Measurements from ENCODE around the gene TMPRSS12.

The TMPRSS12 gene

DNA sequence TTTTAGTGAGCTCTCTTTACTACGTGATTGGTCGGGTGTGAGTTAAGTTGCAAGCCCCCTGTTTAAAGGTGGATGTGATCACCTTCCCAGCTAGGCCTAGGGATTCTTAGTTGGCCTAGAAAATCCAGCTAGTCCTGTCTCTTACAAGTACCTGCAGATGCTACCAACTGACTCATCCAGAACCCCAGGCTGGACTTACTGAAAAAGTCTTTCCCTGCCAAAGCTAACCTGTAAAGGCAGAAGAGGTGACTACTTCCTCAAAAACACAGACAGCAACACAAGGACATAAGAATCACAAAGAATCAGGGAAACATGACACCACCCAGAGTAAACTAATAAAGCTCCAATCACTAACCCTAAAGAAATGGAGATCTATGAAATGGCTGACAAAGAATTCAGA is 70.5 kb downstream of the TMPRSS12 start:
- FAIRE-seq (no peak), DNase-seq (ENCODE audit: insufficient read length, low spot score) (no peak)

DNA sequence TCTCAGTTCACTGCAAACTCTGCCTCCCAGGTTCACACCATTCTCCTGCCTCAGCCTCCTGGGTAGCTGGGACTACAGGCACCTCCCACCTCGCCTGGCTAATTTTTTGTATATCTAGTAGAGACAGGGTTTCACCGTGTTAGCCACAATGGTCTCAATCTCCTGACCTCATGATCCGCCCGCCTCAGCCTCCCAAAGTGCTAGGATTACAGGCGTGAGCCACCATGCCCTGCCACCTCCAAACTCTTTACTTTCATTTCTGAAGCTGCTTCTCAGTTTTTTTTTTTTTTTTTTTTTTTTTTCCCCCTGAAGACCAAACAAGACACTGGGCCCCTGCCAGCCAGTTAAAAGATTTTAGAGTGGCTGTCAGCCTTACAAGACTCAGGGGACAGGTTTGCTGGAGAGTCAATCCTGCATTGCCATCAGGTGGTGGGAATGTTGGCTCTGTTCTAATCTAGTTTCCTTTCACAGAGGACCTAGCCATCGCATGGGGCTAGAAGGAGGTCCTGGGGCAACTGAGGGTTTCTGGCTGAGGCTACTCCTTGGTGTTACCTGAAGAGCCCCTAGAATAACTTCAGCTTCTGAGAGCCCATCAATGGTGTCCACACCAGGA is 72.3 kb downstream of the TMPRSS12 start:
- DNase-seq (ENCODE audit: insufficient read length, low spot score) (no peak), FAIRE-seq (no peak)
- TF ChIP-seq PAX5 (IDR thresholded peaks at IDR 0.05; ENCODE audit: insufficient read depth, low read length, severe bottlenecking) = no peak
- TF ChIP-seq POLR2A (IDR thresholded peaks at IDR 0.05; ENCODE audit: low read depth, low read length) = no peak
- TF ChIP-seq POU2F2 (IDR thresholded peaks at IDR 0.05; ENCODE audit: low read depth, low read length) = no peak
- no peak for TF ChIP-seq SPI1 (IDR thresholded peaks at IDR 0.05; ENCODE audit: low read depth, low read length)
- TF ChIP-seq TAF1 (IDR thresholded peaks at IDR 0.05; ENCODE audit: low read depth, low read length) = no peak
- TF ChIP-seq POLR2AphosphoS5 (IDR thresholded peaks at IDR 0.05; ENCODE audit: low read depth, low read length) = no peak

More for the DNA sequence above, 70.5 kb downstream of the TMPRSS12 start:
- TF ChIP-seq SPI1 (IDR thresholded peaks at IDR 0.05; ENCODE audit: low read depth, low read length) = no peak
- TF ChIP-seq TAF1 (IDR thresholded peaks at IDR 0.05; ENCODE audit: low read depth, low read length) = no peak
- no peak for TF ChIP-seq POLR2AphosphoS5 (IDR thresholded peaks at IDR 0.05; ENCODE audit: low read depth, low read length)
- TF ChIP-seq POLR2A (IDR thresholded peaks at IDR 0.05; ENCODE audit: low read depth, low read length) = no peak
- TF ChIP-seq PAX5 (IDR thresholded peaks at IDR 0.05; ENCODE audit: insufficient read depth, low read length, severe bottlenecking) = no peak
- TF ChIP-seq POU2F2 (IDR thresholded peaks at IDR 0.05; ENCODE audit: low read depth, low read length) = no peak

DNA sequence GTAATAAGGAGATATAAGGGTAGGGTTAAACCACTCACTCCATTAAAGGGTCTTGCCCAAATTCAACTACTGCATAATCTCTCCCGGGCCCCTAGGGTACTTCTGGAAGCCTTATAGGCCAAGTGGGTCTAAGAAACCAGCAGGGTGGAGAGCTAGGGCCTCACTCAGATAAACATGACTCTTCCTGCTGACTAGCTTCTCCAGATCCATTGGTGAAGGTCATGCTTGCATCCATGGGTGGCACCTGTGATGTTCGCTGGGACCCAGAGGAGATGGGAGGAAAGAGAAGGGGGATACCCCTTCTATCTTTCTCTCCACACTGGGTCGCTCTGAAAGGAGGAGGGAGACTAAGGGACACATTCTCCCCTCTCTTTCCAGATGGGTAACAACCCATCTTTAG is 73.6 kb downstream of the TMPRSS12 start:
- no peak for FAIRE-seq
- TF ChIP-seq PAX5 (IDR thresholded peaks at IDR 0.05; ENCODE audit: insufficient read depth, low read length, severe bottlenecking) (no peak), POLR2AphosphoS5 (IDR thresholded peaks at IDR 0.05; ENCODE audit: low read depth, low read length) (no peak), POU2F2 (IDR thresholded peaks at IDR 0.05; ENCODE audit: low read depth, low read length) (no peak)
- DNase-seq (ENCODE audit: insufficient read length, low spot score) = no peak

DNA sequence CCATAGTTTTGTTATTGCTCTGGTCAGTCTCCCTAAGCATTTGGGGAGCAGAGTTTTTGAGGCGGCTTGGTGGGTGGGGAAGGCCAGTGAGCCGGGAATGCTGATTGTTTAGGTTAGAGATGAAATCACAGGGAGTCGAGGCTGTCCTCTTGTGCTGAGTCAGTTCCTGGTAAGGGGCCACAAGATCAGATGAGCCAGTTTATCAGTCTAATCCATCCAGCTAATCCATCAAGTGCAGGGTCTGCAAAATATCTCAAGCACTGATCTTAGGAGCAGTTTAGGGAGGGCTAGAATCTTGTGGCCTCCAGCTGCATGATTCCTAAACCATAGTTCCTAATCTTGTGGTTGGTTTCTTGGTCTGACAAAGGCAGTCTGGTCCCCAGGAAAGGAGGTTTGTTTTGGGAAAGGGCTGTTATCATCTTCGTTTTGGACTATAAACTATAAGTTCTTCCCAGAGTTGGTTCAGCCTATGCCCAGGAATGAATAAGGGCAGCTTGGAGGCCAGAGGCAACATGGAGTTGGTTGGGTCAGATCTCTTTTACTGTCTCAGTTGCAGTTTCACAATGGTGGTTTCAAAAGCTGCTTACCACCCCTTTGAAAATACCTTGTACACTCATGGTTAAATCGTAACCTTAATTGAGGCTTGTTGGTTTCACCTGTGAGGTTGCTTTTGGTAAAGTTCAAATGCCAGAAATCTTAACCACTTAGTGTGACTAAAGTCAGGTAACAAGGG is 76.0 kb downstream of the TMPRSS12 start:
- TF ChIP-seq TAF1 (IDR thresholded peaks at IDR 0.05; ENCODE audit: low read depth, low read length) (no peak), POU2F2 (IDR thresholded peaks at IDR 0.05; ENCODE audit: low read depth, low read length) (no peak), POLR2AphosphoS5 (IDR thresholded peaks at IDR 0.05; ENCODE audit: low read depth, low read length) (no peak), POLR2A (IDR thresholded peaks at IDR 0.05; ENCODE audit: low read depth, low read length) (no peak), SPI1 (IDR thresholded peaks at IDR 0.05; ENCODE audit: low read depth, low read length) (no peak), PAX5 (IDR thresholded peaks at IDR 0.05; ENCODE audit: insufficient read depth, low read length, severe bottlenecking) (no peak)
- FAIRE-seq = peak; percentile 63
- DNase-seq (ENCODE audit: insufficient read length, low spot score) = no peak

DNA sequence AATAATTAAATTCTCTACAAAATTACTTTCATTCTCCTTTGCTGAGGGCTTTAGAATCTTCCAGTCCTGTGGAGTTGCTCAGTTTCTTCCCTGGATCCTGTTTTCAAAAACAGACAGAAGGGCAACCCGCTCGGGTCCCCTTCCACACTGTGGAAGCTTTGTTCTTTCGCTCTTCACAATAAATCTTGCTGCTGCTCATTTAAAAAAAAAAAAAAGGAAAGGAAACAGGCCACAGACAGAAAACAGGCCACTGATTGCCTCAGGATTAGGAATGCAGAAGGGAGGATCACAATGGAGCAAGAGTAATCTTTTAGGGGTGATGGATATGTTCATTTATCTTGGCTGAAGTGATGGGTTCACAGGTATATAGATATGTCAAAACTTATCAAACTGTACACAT is 80.1 kb downstream of the TMPRSS12 start:
- DNase-seq (ENCODE audit: insufficient read length, low spot score) = no peak
- TF ChIP-seq POU2F2 (IDR thresholded peaks at IDR 0.05; ENCODE audit: low read depth, low read length) (no peak), SPI1 (IDR thresholded peaks at IDR 0.05; ENCODE audit: low read depth, low read length) (no peak), POLR2A (IDR thresholded peaks at IDR 0.05; ENCODE audit: low read depth, low read length) (no peak), TAF1 (IDR thresholded peaks at IDR 0.05; ENCODE audit: low read depth, low read length) (no peak), POLR2AphosphoS5 (IDR thresholded peaks at IDR 0.05; ENCODE audit: low read depth, low read length) (no peak), PAX5 (IDR thresholded peaks at IDR 0.05; ENCODE audit: insufficient read depth, low read length, severe bottlenecking) (no peak)
- FAIRE-seq = no peak

DNA sequence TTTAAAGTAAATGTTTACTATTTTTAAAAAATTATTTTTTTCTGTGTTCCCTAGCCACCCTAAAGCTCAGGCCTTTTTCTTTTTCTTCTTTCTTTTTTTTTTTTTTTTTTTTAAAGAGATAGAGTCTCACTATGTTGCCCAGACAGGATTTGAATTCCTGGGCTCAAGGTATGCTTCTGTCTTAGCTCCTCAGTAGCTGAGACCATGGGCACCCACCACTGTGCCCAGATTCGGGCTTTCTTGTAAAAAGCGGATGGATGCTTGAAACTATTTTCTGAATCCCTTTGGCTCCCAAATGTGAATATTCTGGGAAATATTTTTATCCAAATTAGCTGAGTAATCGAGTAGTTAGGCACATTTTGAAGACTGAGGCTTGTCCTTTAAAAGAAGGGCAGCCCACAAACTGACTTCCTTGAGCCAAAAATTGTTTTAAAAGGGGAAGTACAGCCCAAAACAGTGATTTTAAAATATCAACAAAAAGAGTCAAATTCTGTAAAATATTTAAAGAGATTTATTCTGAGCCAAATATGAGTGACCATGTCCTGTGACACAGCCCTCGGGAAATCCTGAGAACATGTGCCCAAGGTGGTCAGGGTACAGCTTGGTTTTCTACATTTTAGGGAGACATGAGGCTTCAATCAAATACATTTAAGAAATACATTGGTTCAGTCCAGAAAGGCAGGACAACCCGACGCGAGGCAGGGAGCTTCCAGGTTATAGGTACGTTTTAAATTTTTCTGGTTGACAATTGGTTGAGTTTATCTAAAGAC is 80.8 kb downstream of the TMPRSS12 start:
- DNase-seq (ENCODE audit: insufficient read length, low spot score) (no peak), FAIRE-seq (no peak)
- TF ChIP-seq TAF1 (IDR thresholded peaks at IDR 0.05; ENCODE audit: low read depth, low read length) (no peak), POLR2AphosphoS5 (IDR thresholded peaks at IDR 0.05; ENCODE audit: low read depth, low read length) (no peak), POLR2A (IDR thresholded peaks at IDR 0.05; ENCODE audit: low read depth, low read length) (no peak), SPI1 (IDR thresholded peaks at IDR 0.05; ENCODE audit: low read depth, low read length) (no peak), PAX5 (IDR thresholded peaks at IDR 0.05; ENCODE audit: insufficient read depth, low read length, severe bottlenecking) (no peak), POU2F2 (IDR thresholded peaks at IDR 0.05; ENCODE audit: low read depth, low read length) (no peak)

DNA sequence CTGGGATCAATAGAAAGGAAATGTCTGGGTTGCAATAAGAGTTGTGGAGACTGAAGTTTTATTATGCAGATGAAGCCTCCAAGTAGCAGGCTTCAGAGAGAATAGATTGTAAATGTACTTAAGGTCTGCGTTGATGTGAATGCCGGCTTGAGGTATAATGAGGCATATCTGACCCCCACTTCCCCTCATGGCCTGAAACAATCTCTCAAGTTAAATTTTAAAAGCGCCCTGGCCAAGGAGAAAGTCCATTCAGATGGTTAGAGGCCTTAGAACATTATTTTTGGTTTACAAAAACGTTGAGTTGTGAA is 81.4 kb downstream of the TMPRSS12 start:
- TF ChIP-seq POU2F2 (IDR thresholded peaks at IDR 0.05; ENCODE audit: low read depth, low read length) (no peak), SPI1 (IDR thresholded peaks at IDR 0.05; ENCODE audit: low read depth, low read length) (no peak), POLR2A (IDR thresholded peaks at IDR 0.05; ENCODE audit: low read depth, low read length) (no peak), PAX5 (IDR thresholded peaks at IDR 0.05; ENCODE audit: insufficient read depth, low read length, severe bottlenecking) (no peak), TAF1 (IDR thresholded peaks at IDR 0.05; ENCODE audit: low read depth, low read length) (no peak), POLR2AphosphoS5 (IDR thresholded peaks at IDR 0.05; ENCODE audit: low read depth, low read length) (no peak)
- no peak for FAIRE-seq
- no peak for DNase-seq (ENCODE audit: insufficient read length, low spot score)

DNA sequence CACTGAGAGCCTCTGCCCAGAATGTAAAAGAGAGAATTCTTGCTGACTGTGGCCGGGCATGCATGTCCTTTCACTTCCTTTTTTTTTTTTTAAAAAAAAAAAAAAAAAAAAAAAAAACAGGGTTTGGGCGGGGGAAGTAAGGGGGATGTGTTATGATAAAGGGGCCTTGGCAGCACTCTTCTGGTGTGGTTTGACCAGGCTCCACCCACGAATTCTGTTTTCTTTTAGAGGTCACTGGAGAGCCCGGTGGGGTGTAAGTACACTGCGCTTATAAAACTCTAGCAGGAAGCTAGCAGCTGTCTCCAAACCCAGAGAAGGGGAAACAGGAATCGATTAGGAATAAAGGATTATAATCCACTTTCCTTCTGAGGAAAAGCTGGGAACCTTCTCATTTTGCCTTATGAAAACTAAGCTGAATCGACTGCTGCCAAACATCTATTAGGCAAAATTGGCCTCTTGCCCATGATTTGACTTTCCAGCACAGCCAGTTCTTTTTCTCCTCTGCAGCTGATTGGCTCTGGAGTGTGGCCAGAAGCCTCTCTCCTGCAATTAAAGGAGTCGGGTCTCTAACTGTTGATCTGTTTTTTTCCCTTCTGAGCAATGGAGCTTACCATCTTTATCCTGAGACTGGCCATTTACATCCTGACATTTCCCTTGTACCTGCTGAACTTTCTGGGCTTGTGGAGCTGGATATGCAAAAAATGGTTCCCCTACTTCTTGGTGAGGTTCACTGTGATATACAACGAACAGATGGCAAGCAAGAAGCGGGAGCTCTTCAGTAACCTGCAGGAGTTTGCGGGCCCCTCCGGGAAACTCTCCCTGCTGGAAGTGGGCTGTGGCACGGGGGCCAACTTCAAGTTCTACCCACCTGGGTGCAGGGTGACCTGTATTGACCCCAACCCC is 82.0 kb downstream of the TMPRSS12 start:
- DNase-seq (ENCODE audit: insufficient read length, low spot score) (peak; percentile 30), FAIRE-seq (peak; percentile 66)
- TF ChIP-seq TAF1 (IDR thresholded peaks at IDR 0.05; ENCODE audit: low read depth, low read length) = no peak
- TF ChIP-seq POLR2AphosphoS5 (IDR thresholded peaks at IDR 0.05; ENCODE audit: low read depth, low read length) = peak; percentile 50; the same call in 1 of the 2 replicates
- peak; percentile 99 for TF ChIP-seq PAX5 (IDR thresholded peaks at IDR 0.05; ENCODE audit: insufficient read depth, low read length, severe bottlenecking)
- TF ChIP-seq POLR2A (IDR thresholded peaks at IDR 0.05; ENCODE audit: low read depth, low read length) = no peak; the same call in 1 of the 2 replicates
- TF ChIP-seq SPI1 (IDR thresholded peaks at IDR 0.05; ENCODE audit: low read depth, low read length) = peak; percentile 93
- peak; percentile 25; the same call in 1 of the 2 replicates for TF ChIP-seq POU2F2 (IDR thresholded peaks at IDR 0.05; ENCODE audit: low read depth, low read length)
